Astrocyte (in vitro differentiated cells and primary cell): ENCODE results near the gene HOXB6.

Experiments used
- CTCF ChIP-seq: IDR thresholded peaks from 2 replicates; pipeline ENCODE4 v1.5.1; 2011; ENCODE audit warnings: low read depth, mild to moderate bottlenecking, inconsistent platforms, low read length, moderate library complexity; ENCODE audit not compliant: insufficient read depth
- EZH2 ChIP-seq: IDR thresholded peaks from 2 replicates; pipeline ENCODE4 v1.6.1; 2012; ENCODE audit warnings: mild to moderate bottlenecking, low read length, inconsistent platforms; ENCODE audit not compliant: insufficient read depth

- no peak for TF ChIP-seq CTCF
- TF ChIP-seq EZH2, result peak; percentile 73
Measured at GRCh38 chr17:48625495-48626244, 20.9 kb upstream of the HOXB6 start.
